Putamen (tissue), 1 donor: ENCODE measurements around the gene HES7.
"Not testable (repeated sequence)": the region's sequence is repeated elsewhere in the genome, so short reads cannot be mapped to it uniquely, and the experiment has no call there.

Source experiments
- DNase-seq: peaks from one replicate; pipeline ENCODE4 v3.0.0-alpha.2; 2016; ENCODE audit warnings: low spot score

Gene HES7

GRCh38 chr17:8100111-8100510, 23.8 kb downstream of the HES7 start:
- DNase-seq, result no peak

GRCh38 chr17:8096541-8096940, 27.4 kb downstream of the HES7 start:
- DNase-seq, result no peak

GRCh38 chr17:8095361-8095760, 28.5 kb downstream of the HES7 start:
- DNase-seq, result no peak

- DNase-seq, result no peak
These were observed 32.7 kb downstream of the HES7 start for GRCh38 chr17:8091033-8091687.

- DNase-seq, result no peak
These were observed 34.2 kb downstream of the HES7 start for GRCh38 chr17:8089728-8090127.

GRCh38 chr17:8087952-8088230, 36.0 kb downstream of the HES7 start:
- DNase-seq, result no peak

GRCh38 chr17:8087075-8087951, 36.6 kb downstream of the HES7 start, which contains the start of gene ALOX12B:
Gene ALOX12B (minus strand): TSS chr17:8087716. CDS start chr17:8087442, 274 bp downstream.
- DNase-seq, result no peak

- DNase-seq, result no peak
These were observed 39.7 kb downstream of the HES7 start for GRCh38 chr17:8084250-8084649.

- no peak for DNase-seq
These were observed 41.6 kb downstream of the HES7 start for GRCh38 chr17:8082292-8082691.

- DNase-seq, result no peak
These were observed 42.0 kb downstream of the HES7 start for GRCh38 chr17:8081876-8082275.

GRCh38 chr17:8080799-8081219, 43.1 kb downstream of the HES7 start:
- DNase-seq, result no peak

GRCh38 chr17:8080208-8080798, 43.6 kb downstream of the HES7 start:
- no peak for DNase-seq

GRCh38 chr17:8079291-8080207, 44.4 kb downstream of the HES7 start:
- DNase-seq, result peak; percentile 48

GRCh38 chr17:8077939-8078338, 46.0 kb downstream of the HES7 start:
- DNase-seq, result not testable (repeated sequence)

- DNase-seq, result no peak
These were observed 47.2 kb downstream of the HES7 start for GRCh38 chr17:8076502-8077266.

GRCh38 chr17:8075574-8076342, 48.1 kb downstream of the HES7 start:
- no peak for DNase-seq

GRCh38 chr17:8075081-8075480, 48.8 kb downstream of the HES7 start:
- no peak for DNase-seq

GRCh38 chr17:8074554-8074953, 49.4 kb downstream of the HES7 start:
- DNase-seq, result no peak

GRCh38 chr17:8073627-8074484, 50.0 kb downstream of the HES7 start:
- no peak for DNase-seq
